Measurements from ENCODE around the gene CCL13. TPM values are rescaled to one million over a fixed set of nuclear protein-coding genes. Genes with fewer than 3 reads are reported as not detected.

CCL13 gene
- polyA plus RNA-seq, 1 of the 3 experiments (the other 2 are of a cell fraction) = not detected

DNA sequence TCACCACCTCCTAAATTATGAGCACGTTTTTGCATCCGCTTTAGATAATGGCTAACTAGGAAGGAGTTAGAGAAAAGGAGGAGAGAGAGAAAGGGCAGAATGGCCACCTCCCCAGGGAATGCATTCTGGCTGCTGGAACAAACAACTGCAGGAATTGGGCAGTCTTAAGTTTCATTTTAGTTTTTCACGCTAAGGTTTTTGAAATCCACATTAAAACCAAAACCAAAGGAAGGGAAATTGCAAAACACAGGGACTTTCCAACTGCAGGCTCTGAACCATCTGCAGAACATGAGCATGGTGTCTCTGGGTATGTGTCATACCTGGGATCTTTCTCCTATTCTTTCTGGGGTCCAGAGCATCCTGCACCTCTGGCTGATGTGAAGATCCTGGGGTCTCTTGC is 49.2 kb upstream of the CCL13 start:
- TF ChIP-seq GATA2 (CRISPR knock-in tag; IDR thresholded peaks at IDR 0.05) = no peak
- TF ChIP-seq POLR2AphosphoS5 (IDR thresholded peaks at IDR 0.05; ENCODE audit: low read depth, low read length) = no peak
- no peak for TF ChIP-seq REST (IDR thresholded peaks at IDR 0.05; ENCODE audit: low read depth, low read length)
- TF ChIP-seq IRF3 (IDR thresholded peaks at IDR 0.05; ENCODE audit: low read depth, low read length) = no peak
- TF ChIP-seq, protein P1, sequence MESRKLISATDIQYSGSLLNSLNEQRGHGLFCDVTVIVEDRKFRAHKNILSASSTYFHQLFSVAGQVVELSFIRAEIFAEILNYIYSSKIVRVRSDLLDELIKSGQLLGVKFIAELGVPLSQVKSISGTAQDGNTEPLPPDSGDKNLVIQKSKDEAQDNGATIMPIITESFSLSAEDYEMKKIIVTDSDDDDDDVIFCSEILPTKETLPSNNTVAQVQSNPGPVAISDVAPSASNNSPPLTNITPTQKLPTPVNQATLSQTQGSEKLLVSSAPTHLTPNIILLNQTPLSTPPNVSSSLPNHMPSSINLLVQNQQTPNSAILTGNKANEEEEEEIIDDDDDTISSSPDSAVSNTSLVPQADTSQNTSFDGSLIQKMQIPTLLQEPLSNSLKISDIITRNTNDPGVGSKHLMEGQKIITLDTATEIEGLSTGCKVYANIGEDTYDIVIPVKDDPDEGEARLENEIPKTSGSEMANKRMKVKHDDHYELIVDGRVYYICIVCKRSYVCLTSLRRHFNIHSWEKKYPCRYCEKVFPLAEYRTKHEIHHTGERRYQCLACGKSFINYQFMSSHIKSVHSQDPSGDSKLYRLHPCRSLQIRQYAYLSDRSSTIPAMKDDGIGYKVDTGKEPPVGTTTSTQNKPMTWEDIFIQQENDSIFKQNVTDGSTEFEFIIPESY (IDR thresholded peaks at IDR 0.05; ENCODE audit: borderline replicate concordance, low read depth) = no peak
- TF ChIP-seq NFIC (IDR thresholded peaks at IDR 0.05; ENCODE audit: borderline replicate concordance) = no peak
- TF ChIP-seq, protein P2, sequence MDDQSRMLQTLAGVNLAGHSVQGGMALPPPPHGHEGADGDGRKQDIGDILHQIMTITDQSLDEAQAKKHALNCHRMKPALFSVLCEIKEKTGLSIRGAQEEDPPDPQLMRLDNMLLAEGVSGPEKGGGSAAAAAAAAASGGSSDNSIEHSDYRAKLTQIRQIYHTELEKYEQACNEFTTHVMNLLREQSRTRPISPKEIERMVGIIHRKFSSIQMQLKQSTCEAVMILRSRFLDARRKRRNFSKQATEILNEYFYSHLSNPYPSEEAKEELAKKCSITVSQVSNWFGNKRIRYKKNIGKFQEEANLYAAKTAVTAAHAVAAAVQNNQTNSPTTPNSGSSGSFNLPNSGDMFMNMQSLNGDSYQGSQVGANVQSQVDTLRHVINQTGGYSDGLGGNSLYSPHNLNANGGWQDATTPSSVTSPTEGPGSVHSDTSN (IDR thresholded peaks at IDR 0.05) = no peak
- no peak for TF ChIP-seq GABPA (IDR thresholded peaks at IDR 0.05; ENCODE audit: low read depth)
- no peak for TF ChIP-seq RCOR1 (IDR thresholded peaks at IDR 0.05; ENCODE audit: low read length)
- no peaks in the 10 kb centered on the region for H3K4me1 ChIP-seq (ENCODE audit: control insufficient read depth in 1 of 2, insufficient read depth in 2 of 2, low read depth in 1 of 2, low read length in 1 of 2)
- no peaks in the 10 kb centered on the region for H3K79me2 ChIP-seq (ENCODE audit: insufficient read depth)
- no peaks in the 10 kb centered on the region for H3K9me2 ChIP-seq
- H3K36me3 ChIP-seq (replicated peaks in 1 of 2; ENCODE audit: control insufficient read depth in 1 of 2, insufficient read depth in 2 of 2, low read length in 1 of 2) = no peaks in the 10 kb centered on the region
- no peaks in the 10 kb centered on the region for H3F3A ChIP-seq (replicated peaks; ENCODE audit: insufficient read depth)
- no peak for DNase-seq
- no peak overlapping the region for H3K27ac ChIP-seq (ENCODE audit: low read depth in 2 of 2, low read length in 1 of 2)
- no peaks in the 10 kb centered on the region for H3K9me3 ChIP-seq
- H2AFZ ChIP-seq (ENCODE audit: low read depth) = no peak overlapping the region
- H3K9ac ChIP-seq = no peak overlapping the region
- no peak overlapping the region for H3K4me2 ChIP-seq
- 22% methylated on average over 3 of the region's 3 CpGs for WGBS (ENCODE audit: low lambda C conversion rate)
- H3K27me3 ChIP-seq (ENCODE audit: insufficient read depth) = no peaks in the 10 kb centered on the region
- ChIA-PET CTCF (interaction anchor here (0.7 to 3.0 kb wide), 8 partner anchors 18 to 111 kb away, joined by 3 to 17 read pairs (median 4); no protein-coding TSS in a partner anchor), POLR2A (no interaction called here)
- H4K20me1 ChIP-seq (ENCODE audit: insufficient read depth) = no peaks in the 10 kb centered on the region
- H3K4me3 ChIP-seq (ENCODE audit: low read depth in 2 of 2, low read length in 1 of 2) = no peak overlapping the region
